ENCODE measurements around the gene ROBO1.
"Not testable (repeated sequence)": the region's sequence is repeated elsewhere in the genome, so short reads cannot be mapped to it uniquely, and the experiment has no call there.

Gene ROBO1

DNA sequence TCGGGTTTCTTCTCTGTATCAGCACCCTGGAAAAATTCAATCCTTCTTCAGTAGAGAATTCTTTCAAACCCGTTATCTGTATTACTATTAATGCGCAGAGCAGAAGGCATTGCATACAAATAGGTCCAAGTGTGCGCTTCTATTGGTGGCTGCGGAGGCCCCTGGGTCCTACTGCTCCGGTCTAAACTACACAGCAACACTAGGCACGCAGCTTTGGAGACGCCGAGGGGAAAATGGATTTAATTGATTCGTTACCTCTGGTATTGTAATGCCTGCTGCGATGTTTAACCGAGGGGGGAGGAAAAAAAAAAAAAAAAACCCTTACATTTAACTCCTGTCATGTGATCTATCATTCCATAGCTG lies at the start of gene ROBO1:
TSS of gene ROBO1 (minus strand) at position 94 of the 363 bp plus-strand sequence.
- DNase-seq (ENCODE audit: low read depth in 2 of 2) = no peak

GRCh38 chr3:79817224-79817623 lies 49.4 kb upstream of the ROBO1 start:
- DNase-seq (ENCODE audit: low read depth in 2 of 2) = no peak

DNA sequence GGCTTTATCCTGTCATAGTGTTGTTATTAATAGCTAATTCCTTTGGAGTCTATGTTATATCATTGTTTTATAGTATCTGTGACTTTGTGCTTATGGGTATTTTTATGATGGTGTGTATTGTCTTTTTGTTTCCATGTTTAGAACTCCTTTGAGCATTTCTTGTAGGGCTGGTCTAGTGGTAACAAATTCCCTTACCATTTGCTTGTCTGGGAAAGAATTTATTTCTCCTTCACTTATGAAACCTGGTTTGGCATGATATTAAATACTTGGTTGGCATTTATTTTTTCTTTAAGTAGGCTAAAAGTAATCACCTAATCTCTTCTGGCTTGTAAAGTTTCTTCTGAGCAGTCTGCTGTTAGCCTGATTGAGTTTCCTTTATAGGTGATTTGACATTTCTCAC lies 47.7 kb upstream of the ROBO1 start:
- DNase-seq (ENCODE audit: low read depth in 2 of 2) = no peak

- DNase-seq (ENCODE audit: low read depth in 2 of 2) = no peak
Measured at GRCh38 chr3:79810581-79810980, 42.8 kb upstream of the ROBO1 start.

- no peak for DNase-seq (ENCODE audit: low read depth in 2 of 2)
Measured at GRCh38 chr3:79810092-79810491, 42.3 kb upstream of the ROBO1 start.

DNA sequence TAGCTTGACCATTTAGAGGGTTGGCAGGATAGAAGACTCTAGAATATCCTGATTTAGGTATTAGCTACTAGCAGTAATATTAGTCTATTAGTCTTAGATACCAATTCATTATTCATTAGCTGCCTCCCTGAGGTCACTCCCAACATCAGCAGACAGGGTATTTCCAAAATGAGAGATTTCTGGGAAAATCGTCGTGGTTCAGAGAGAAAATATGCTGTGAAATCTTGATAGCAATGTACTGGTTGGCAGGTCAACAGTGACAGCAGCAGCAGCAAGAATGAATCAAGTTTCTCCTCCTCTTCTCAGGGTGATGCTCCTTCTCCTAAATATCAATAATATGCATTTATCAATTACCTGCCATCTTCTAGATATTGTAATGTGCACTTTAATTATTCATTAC lies 41.3 kb upstream of the ROBO1 start:
- no peak for DNase-seq (ENCODE audit: low read depth in 2 of 2)

DNA sequence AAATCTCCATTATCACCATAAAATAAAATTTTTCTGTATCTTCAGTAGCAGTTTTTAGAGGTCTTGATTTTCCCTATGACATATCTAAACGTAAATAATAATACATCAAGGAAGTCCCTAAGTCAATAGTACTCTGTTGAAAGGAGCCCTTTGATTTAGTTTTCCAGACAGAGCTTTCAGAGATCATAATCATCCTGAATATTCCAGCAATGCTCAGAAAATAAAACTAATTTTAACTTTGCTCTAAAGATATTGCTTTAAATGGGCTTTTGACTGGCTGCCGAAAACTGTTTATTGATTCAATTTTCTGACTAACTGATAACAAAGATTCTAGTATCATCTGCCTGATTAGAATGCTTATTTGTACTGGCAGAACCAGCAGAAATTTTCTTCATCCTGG lies 40.7 kb upstream of the ROBO1 start:
- DNase-seq (ENCODE audit: low read depth in 2 of 2) = no peak

DNA sequence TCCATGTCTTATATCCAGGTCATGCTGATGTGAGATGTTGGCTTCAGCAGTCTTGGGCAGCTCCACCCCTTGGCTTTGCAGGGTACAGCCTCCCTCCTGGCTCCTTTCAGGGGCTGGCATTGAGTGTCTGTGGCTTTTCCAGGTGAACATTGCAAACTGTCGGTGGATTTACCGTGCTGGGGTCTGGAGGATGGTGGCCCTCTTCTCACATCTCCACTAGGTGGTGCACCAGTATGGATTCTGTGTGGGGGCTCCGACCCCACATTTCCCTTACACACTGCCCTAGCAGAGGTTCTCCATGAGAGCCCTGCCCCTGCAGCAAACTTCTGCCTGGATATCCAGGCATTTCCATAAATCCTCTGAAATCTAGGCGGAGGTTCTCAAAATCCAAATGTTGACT lies 22.4 kb upstream of the ROBO1 start:
- not testable (repeated sequence) for DNase-seq (ENCODE audit: low read depth in 2 of 2)

DNA sequence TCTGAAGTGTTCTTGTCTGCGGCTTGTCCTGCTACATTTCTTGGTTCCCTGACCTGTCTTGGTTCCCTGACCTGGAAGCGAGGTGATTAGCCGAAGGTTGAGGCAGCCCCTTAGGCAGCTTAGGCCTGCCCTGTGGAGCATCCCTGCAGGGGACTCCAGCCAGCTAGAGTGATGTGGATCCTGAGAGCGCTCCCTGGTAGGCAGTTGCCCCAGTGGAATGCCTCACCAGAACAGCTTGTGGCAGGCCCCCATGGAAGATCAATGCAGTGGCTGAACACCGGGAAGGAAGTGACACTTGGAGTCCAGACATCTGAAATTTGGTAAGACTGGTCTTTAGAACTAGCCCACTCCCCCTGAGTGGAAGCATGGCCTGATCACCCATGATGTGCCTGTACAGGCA lies 5.5 kb upstream of the ROBO1 start:
- no peak for DNase-seq (ENCODE audit: low read depth in 2 of 2)

DNA sequence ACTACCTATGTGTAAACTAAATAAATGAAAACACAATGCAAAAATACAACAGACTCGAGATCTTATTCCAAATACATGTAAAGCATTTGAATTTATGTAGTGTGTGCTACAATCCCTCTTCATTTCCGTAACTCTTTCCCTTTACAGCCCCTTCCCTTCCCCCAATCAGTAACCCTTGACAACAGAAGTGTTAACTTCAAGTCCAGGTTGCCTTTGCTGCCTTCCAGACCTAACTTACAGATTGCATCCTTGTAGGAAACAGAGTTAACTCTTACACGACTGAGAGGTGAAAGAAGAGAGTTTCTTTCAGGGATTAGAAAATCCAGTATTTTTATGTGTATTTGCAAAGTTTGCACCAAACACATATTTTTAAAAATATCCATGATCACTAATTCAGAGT lies 1.4 kb upstream of the ROBO1 start:
- DNase-seq (ENCODE audit: low read depth in 2 of 2) = no peak

- no peak for DNase-seq (ENCODE audit: low read depth in 2 of 2)
Measured at GRCh38 chr3:79767194-79767904, 449 bp downstream of the ROBO1 start.

DNA sequence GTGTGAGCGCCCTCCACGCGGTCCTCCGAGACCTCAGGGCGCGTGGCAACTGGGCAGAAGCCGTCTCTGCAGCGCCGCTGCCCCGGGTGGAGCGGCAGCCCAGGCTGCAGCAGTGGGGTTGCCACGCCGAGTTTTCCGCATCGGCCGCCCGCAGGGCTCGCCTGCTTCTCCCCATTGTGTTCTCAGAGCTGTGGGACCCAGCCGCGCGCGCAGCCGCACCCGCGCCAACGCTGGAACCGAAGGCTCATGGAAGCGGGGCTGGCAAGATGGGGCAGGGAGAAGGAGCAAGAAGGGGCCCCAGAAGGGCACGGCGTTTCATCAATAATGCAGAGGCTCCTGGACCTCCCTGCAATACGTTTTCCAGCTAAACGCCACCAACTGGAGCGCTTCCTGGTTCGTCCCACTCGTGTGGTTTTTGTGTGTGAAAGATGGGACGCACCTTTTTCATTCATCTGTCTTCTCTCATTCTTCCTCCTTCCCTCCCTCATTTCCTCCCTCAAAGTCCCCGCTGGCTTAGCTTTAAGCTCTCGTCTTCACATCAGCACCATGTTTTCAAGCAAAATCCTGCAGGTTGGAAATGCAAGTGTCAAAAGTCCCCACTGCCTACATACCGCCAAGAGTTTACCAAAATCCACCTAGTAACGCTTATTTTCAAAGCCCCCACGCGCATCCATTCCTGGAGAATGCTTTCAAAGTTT lies 1.2 kb downstream of the ROBO1 start:
- no peak for DNase-seq (ENCODE audit: low read depth in 2 of 2)

- no peak for DNase-seq (ENCODE audit: low read depth in 2 of 2)
Measured at GRCh38 chr3:79765911-79766310, 1.9 kb downstream of the ROBO1 start.

- no peak for DNase-seq (ENCODE audit: low read depth in 2 of 2)
Measured at GRCh38 chr3:79761441-79761840, 6.4 kb downstream of the ROBO1 start.

DNA sequence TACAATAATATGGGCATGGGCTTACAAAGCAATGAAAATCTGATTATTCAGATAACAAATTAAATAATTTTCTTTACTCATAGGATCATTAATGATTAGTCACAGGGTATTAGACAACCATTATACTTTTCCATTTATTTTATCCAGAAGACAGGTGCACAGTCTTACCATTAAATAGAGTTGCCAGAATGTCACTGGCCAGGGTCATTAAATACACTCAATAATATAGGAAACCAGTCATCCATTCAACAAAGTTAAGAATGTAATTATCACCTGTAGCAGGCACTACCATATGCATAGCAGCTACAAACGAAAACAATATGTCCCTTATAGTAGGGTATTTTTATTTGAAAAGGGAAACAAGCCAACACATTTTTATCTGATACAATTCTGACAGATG lies 16.1 kb downstream of the ROBO1 start:
- no peak for DNase-seq (ENCODE audit: low read depth in 2 of 2)

- no peak for DNase-seq (ENCODE audit: low read depth in 2 of 2)
Measured at GRCh38 chr3:79737530-79737929, 30.3 kb downstream of the ROBO1 start.

GRCh38 chr3:79729096-79729495 lies 38.7 kb downstream of the ROBO1 start:
- no peak for DNase-seq (ENCODE audit: low read depth in 2 of 2)

DNA sequence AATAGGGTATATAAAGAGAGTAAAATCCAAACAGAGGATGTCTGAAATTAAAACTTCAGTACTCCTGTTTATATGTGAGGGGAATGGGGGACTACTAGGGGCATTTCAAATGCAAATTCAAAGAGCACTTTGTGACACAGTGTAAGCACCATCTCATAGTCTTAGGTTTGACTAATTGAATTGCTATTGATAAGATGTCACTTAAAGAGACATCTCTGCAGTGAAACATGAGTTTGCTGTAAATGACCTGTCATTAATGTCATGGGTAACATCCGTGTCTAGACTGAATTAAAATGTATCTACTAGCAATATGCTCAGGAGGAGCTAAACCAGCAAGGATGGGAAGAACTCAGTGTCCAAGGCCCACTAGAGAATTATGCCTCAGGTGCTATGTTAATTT lies 41.0 kb downstream of the ROBO1 start:
- no peak for DNase-seq (ENCODE audit: low read depth in 2 of 2)

DNA sequence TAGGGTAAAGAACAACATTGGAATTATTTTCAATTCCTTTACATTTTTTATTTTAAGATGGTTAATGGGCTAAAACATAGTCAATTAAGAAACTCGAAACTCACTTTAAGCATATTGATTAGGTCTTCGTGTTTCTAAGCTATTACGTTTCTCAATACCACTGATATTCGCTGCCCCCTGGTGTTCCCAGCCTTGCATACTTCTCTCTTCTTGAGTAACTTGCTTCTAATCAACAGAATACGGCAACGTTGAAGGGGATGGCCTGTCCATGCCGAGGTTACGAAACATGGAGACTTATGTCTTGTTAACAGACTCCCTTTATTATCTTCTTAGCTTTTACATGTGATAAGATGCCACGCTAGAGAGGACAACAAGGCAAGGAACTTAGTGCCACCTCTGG lies 43.6 kb downstream of the ROBO1 start:
- no peak for DNase-seq (ENCODE audit: low read depth in 2 of 2)

GRCh38 chr3:79690072-79690471 lies 77.7 kb downstream of the ROBO1 start:
- DNase-seq (ENCODE audit: low read depth in 2 of 2) = no peak

- no peak for DNase-seq (ENCODE audit: low read depth in 2 of 2)
Measured at GRCh38 chr3:79685108-79685507, 82.7 kb downstream of the ROBO1 start.

DNA sequence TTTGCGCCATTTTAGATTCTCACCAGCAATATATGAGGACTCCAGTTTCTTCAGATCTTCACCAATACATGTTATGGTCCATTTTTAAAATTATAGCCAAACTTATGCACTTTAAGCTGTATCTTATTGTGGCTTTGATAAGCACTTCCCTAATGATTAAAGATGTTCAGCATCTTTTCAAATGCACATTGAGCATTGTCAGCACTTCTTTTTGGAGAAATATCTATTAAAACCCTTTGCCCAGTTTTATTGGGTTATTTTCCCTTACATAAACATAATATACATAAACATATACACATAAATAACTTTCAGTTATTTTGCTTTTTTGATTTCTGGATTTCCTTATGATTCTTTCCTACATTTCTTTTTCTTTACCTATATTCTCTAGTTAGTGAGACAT lies 83.8 kb downstream of the ROBO1 start:
- no peak for DNase-seq (ENCODE audit: low read depth in 2 of 2)

- DNase-seq (ENCODE audit: low read depth in 2 of 2) = no peak
Measured at GRCh38 chr3:79672731-79673130, 95.1 kb downstream of the ROBO1 start.

GRCh38 chr3:79672075-79672474 lies 95.7 kb downstream of the ROBO1 start:
- DNase-seq (ENCODE audit: low read depth in 2 of 2) = no peak
